HCT116 (cell line): Measurements from ENCODE around the gene OPCML. TPM values are rescaled to one million over a fixed set of nuclear protein-coding genes. Genes with fewer than 3 reads are reported as not detected.

ENCODE experiments used
- ATAC-seq: fragments of 200-7000 bp; cut with Tn5 transposase; 2 replicates; pipeline ENCODE4 v1.9.1; 2020; ENCODE audit warnings: mild to moderate bottlenecking, moderate library complexity
- BruUV-seq: library from RNA; stranded (reverse); fragments of 400-500 nt; replicated peaks from 2 replicates; lab custom pipeline; 2021; lab: Mats Ljungman, UMichigan
- CTCF ChIA-PET: fragments of 300-600 bp; sonication (Branson Sonifier 250); formaldehyde crosslinking; loops from one replicate; lab custom pipeline; 2021; ENCODE audit warnings: antibody characterized with exemption; lab: Charles Lee
- POLR2A ChIA-PET: fragments of 300-600, 350-600 bp; sonication (Branson Sonifier 250); formaldehyde crosslinking; loops from one replicate; lab custom pipeline; 2021; ENCODE audit warnings: antibody characterized with exemption; lab: Charles Lee
- RAD21 ChIA-PET, 2 experiments: fragments of 300-600 bp; sonication (Branson Sonifier 250); formaldehyde crosslinking; loops; one replicate each; lab custom pipeline; 2023; ENCODE audit warnings: low total read pairs in 2 of 2; ENCODE audit not compliant: uncharacterized antibody in 2 of 2, unreplicated experiment in 2 of 2, low non-redundant PET in 1 of 2; lab: Charles Lee
- DNase-seq: peaks from one replicate; pipeline ENCODE4 v3.0.0-alpha.2; 2010; ENCODE audit warnings: low read depth, low spot score
- H2AFZ ChIP-seq: fragments of 200-600 bp; shearing (Covaris generic), sonication (generic); 2 replicates; pipeline ENCODE4 v1.6.1; 2017; ENCODE audit warnings: low read depth, mixed run types, mixed read lengths, antibody characterized with exemption, low read length; ENCODE audit not compliant: poor library complexity, severe bottlenecking
- H3K27ac ChIP-seq: 2 replicates; pipeline ENCODE4 v1.5.1; 2012; ENCODE audit warnings: low read depth, low read length
- H3K27me3 ChIP-seq: fragments of 200-600 bp; sonication (generic); 2 replicates; pipeline ENCODE4 v1.6.1; 2016; ENCODE audit warnings: mixed run types, low read length, mixed read lengths; ENCODE audit not compliant: insufficient read depth
- H3K36me3 ChIP-seq, 2 experiments: fragments of 200-500 bp in 1 of 2; fragments of 200-600 bp in 1 of 2; sonication (Bioruptor generic) in 1 of 2; sonication (generic) in 1 of 2; 2 replicates each; pipeline versions ENCODE4 v1.5.1 to v1.6.1; 2014 to 2016; ENCODE audit warnings: low read length in 2 of 2, inconsistent platforms in 1 of 2, mixed read lengths in 1 of 2, mixed run types in 1 of 2; ENCODE audit not compliant: insufficient read depth in 2 of 2, control insufficient read depth in 1 of 2
- H3K4me1 ChIP-seq, 2 experiments: fragments of 200-600 bp in 1 of 2; sonication (generic) in 1 of 2; 2 replicates each; pipeline versions ENCODE4 v1.5.1 to v1.6.1; 2012 to 2017; ENCODE audit warnings: low read length in 2 of 2, inconsistent platforms in 1 of 2, mild to moderate bottlenecking in 1 of 2, mixed read lengths in 1 of 2, mixed run types in 1 of 2, moderate library complexity in 1 of 2; ENCODE audit not compliant: insufficient read depth in 2 of 2, control insufficient read depth in 1 of 2
- H3K4me2 ChIP-seq: fragments of 200-600 bp; sonication (generic); 2 replicates; pipeline ENCODE4 v1.6.1; 2017; ENCODE audit warnings: mixed run types, low read length, mixed read lengths
- H3K4me3 ChIP-seq, 2 experiments: fragments of 200-600 bp in 1 of 2; sonication (generic) in 1 of 2; replicated peaks in 1 of 2; 2 replicates each; pipeline ENCODE4 v1.5.1; 2011 to 2016; ENCODE audit warnings: low read length in 2 of 2, control low read depth in 1 of 2, low read depth in 1 of 2, mild to moderate bottlenecking in 1 of 2, mixed read lengths in 1 of 2, mixed run types in 1 of 2
- H3K79me2 ChIP-seq: fragments of 200-600 bp; sonication (generic); 2 replicates; pipeline ENCODE4 v1.6.1; 2017; ENCODE audit warnings: mild to moderate bottlenecking, mixed run types, low read length, moderate library complexity, mixed read lengths; ENCODE audit not compliant: insufficient read depth
- H3K9ac ChIP-seq: fragments of 200-600 bp; sonication (generic); 2 replicates; pipeline ENCODE4 v1.6.1; 2016; ENCODE audit warnings: low read length, mixed read lengths
- H3K9me2 ChIP-seq: fragments of 200-600 bp; sonication (generic), shearing (Covaris generic); 2 replicates; pipeline ENCODE4 v1.6.1; 2017; ENCODE audit warnings: mixed run types, mild to moderate bottlenecking, moderate library complexity; ENCODE audit not compliant: insufficient read depth
- H3K9me3 ChIP-seq, 2 experiments: fragments of 200-500 bp in 1 of 2; fragments of 200-600 bp in 1 of 2; sonication (Bioruptor generic) in 1 of 2; sonication (generic) in 1 of 2; 2 replicates each; pipeline ENCODE4 v1.6.1; 2014 to 2017; ENCODE audit warnings: low read length in 2 of 2, mixed read lengths in 2 of 2, inconsistent platforms in 1 of 2, low read depth in 1 of 2, mild to moderate bottlenecking in 1 of 2, mixed run types in 1 of 2, moderate library complexity in 1 of 2; ENCODE audit not compliant: control insufficient read depth in 1 of 2, insufficient read depth in 1 of 2
- H4K20me1 ChIP-seq: fragments of 200-600 bp; sonication (generic), shearing (Covaris generic); 2 replicates; pipeline ENCODE4 v1.6.1; 2017; ENCODE audit warnings: mixed run types, mild to moderate bottlenecking, moderate library complexity; ENCODE audit not compliant: insufficient read depth
- ATF3 ChIP-seq: IDR thresholded peaks from 2 replicates; pipeline ENCODE4 v1.6.1; 2012
- CBX3 ChIP-seq: IDR thresholded peaks from 2 replicates; pipeline ENCODE4 v1.6.1; 2012; ENCODE audit warnings: low read depth
- CEBPB ChIP-seq: IDR thresholded peaks from 2 replicates; pipeline ENCODE4 v1.6.1; 2012; ENCODE audit warnings: low read depth
- CTCF ChIP-seq, 3 experiments: fragments of 200-600 bp in 1 of 3; sonication (generic) in 1 of 3; IDR thresholded peaks in 2 of 3; conservative IDR thresholded peaks in 1 of 3; 2 replicates each; pipeline ENCODE4 v1.5.1; 2012 to 2017; ENCODE audit warnings: low read depth in 2 of 3, low read length in 2 of 3, antibody characterized with exemption in 1 of 3, borderline replicate concordance in 1 of 3, control low read depth in 1 of 3, mild to moderate bottlenecking in 1 of 3, mixed read lengths in 1 of 3, mixed run types in 1 of 3, moderate library complexity in 1 of 3; ENCODE audit not compliant: insufficient read depth in 1 of 3
- EGR1 ChIP-seq: IDR thresholded peaks from 2 replicates; pipeline ENCODE4 v1.6.1; 2012; ENCODE audit warnings: low read depth
- EZH2phosphoT487 ChIP-seq: fragments of 200-600 bp; IDR thresholded peaks from 2 replicates; pipeline ENCODE4 v1.6.1; 2018; ENCODE audit warnings: antibody characterized with exemption, borderline replicate concordance
- JUND ChIP-seq: IDR thresholded peaks from 2 replicates; pipeline ENCODE4 v1.6.1; 2012
- POLR2AphosphoS5 ChIP-seq: IDR thresholded peaks from 2 replicates; pipeline ENCODE4 v1.6.1; 2011; ENCODE audit warnings: mild to moderate bottlenecking, low read depth, low read length, moderate library complexity
- RAD21 ChIP-seq: IDR thresholded peaks from 2 replicates; pipeline ENCODE4 v1.6.1; 2012; ENCODE audit warnings: low read depth, mild to moderate bottlenecking
- SIN3A ChIP-seq: IDR thresholded peaks from 2 replicates; pipeline ENCODE4 v1.6.1; 2012; ENCODE audit warnings: low read depth
- SRF ChIP-seq: IDR thresholded peaks from 2 replicates; pipeline ENCODE4 v1.6.1; 2012; ENCODE audit warnings: low read depth
- TCF7L2 ChIP-seq: IDR thresholded peaks from 2 replicates; pipeline ENCODE4 v1.7.0; 2011; ENCODE audit warnings: borderline replicate concordance, inconsistent platforms; ENCODE audit not compliant: insufficient read depth, insufficient read length; ENCODE audit errors: extremely low read depth
- ZFX ChIP-seq: fragments of 450-650 bp; IDR thresholded peaks from 2 replicates; pipeline ENCODE4 v1.6.1; 2017
- intact Hi-C: fragments of 100-400 bp; cut with micrococcal nuclease; formaldehyde crosslinking; loops from 2 replicates; pipeline ENCODE4 v1.10.0; 2022
- total RNA-seq: library from RNA; stranded (reverse); gene quantifications from one replicate; pipeline ENCODE4 v1.2.1, GENCODE V29; 2021; ENCODE audit not compliant: unreplicated experiment

The OPCML gene
- total RNA-seq, 1 experiment from 2014 or later = not detected

DNA sequence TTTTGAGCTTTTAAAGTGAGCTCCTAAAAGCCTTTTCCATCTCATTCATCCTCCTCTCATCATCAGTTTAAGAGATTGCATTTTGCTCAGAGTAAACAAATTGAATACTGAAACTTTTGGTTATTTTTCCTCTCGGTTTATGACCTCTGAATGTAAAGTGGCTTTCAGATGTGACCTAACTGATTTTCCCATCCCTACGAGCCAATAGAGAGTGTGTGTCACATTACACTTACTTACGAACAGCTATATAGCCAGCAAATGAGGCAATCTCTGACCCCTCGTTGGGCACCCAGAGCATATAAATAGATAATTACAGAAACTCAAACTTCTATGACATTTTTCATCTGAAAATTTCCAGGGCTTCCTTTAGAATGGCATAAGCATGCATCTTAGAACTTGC is 317.7 kb downstream of the OPCML start:
- no TSS peak for BruUV-seq
- no peaks in the 10 kb centered on the region for H3K4me1 ChIP-seq
- CTCF ChIA-PET = no interaction called here
- H3K4me3 ChIP-seq = no peak overlapping the region
- no peaks in the 10 kb centered on the region for H4K20me1 ChIP-seq
- H3K36me3 ChIP-seq = no peaks in the 10 kb centered on the region
- no peaks in the 10 kb centered on the region for H3K27me3 ChIP-seq
- H3K9me2 ChIP-seq = no peaks in the 10 kb centered on the region
- RAD21 ChIA-PET = no interaction called here
- DNase-seq (no peak), ATAC-seq (no peak)
- TF ChIP-seq CBX3 (no peak), CTCF (IDR thresholded peaks at IDR 0.05 in 2 of 3, conservative IDR thresholded peaks at IDR 0.05 in 1 of 3; ENCODE audit: borderline replicate concordance in 1 of 3, insufficient read depth in 1 of 3, low read depth in 2 of 3, low read length in 2 of 3) (no peak)
- no peak overlapping the region for H3K9ac ChIP-seq
- no peaks in the 10 kb centered on the region for H3K79me2 ChIP-seq
- POLR2A ChIA-PET = no interaction called here
- H3K27ac ChIP-seq = no peak overlapping the region
- peaks cover 4 to 5% of the 10 kb centered on the region in 2 experiments; a peak in 2 of 4 replicates for H3K9me3 ChIP-seq
- H2AFZ ChIP-seq = no peak overlapping the region
- intact Hi-C loops = no loop called here
- H3K4me2 ChIP-seq = no peak overlapping the region

- no TSS peak for BruUV-seq
- POLR2A ChIA-PET = no interaction called here
- Histone ChIP-seq H3K9me2 (no peaks in the 10 kb centered on the region), H3K9ac (no peak overlapping the region), H3K4me3 (no peak overlapping the region), H3K4me1 (no peaks in the 10 kb centered on the region), H4K20me1 (no peaks in the 10 kb centered on the region), H3K27ac (no peak overlapping the region), H3K27me3 (no peaks in the 10 kb centered on the region), H3K36me3 (no peaks in the 10 kb centered on the region), H3K79me2 (no peaks in the 10 kb centered on the region), H3K9me3 (peaks cover 4 to 10% of the 10 kb centered on the region in 2 experiments; a peak in 2 of 4 replicates), H2AFZ (no peak overlapping the region), H3K4me2 (no peak overlapping the region)
- intact Hi-C loops = no loop called here
- CTCF ChIA-PET = no interaction called here
- ATAC-seq (no peak), DNase-seq (no peak)
- RAD21 ChIA-PET = no interaction called here
- TF ChIP-seq ZFX (no peak), ATF3 (no peak), EGR1 (no peak), EZH2phosphoT487 (no peak), SIN3A (no peak), RAD21 (no peak), CTCF (IDR thresholded peaks at IDR 0.05 in 2 of 3, conservative IDR thresholded peaks at IDR 0.05 in 1 of 3; ENCODE audit: borderline replicate concordance in 1 of 3, insufficient read depth in 1 of 3, low read depth in 2 of 3, low read length in 2 of 3) (no peak), SRF (no peak), TCF7L2 (no peak), CEBPB (no peak), JUND (no peak), POLR2AphosphoS5 (no peak)
Observed at GRCh38 chr11:133212201-133212600, 320.1 kb downstream of the OPCML start.
